NCI-H128 (cell line): ENCODE results near the gene SLC22A4.

Source experiments
- DNase-seq: peaks from one replicate; lab custom pipeline; 2025; ENCODE audit not compliant: unreplicated experiment; lab: John Stamatoyannopoulos, UW

Gene SLC22A4

GRCh38 chr5:132273631-132274030 is 20.6 kb upstream of the SLC22A4 start:
- DNase-seq, result no peak

GRCh38 chr5:132274050-132274792 is 20.0 kb upstream of the SLC22A4 start:
- no peak for DNase-seq

- DNase-seq, result no peak
Observed at GRCh38 chr5:132275367-132276220, 18.6 kb upstream of the SLC22A4 start.

GRCh38 chr5:132277256-132277655 is 16.9 kb upstream of the SLC22A4 start:
- no peak for DNase-seq

GRCh38 chr5:132277971-132278853 is 16.0 kb upstream of the SLC22A4 start:
- DNase-seq, result no peak

- DNase-seq, result no peak
Observed at GRCh38 chr5:132279801-132280200, 14.4 kb upstream of the SLC22A4 start.

- no peak for DNase-seq
Observed at GRCh38 chr5:132280371-132281240, 13.6 kb upstream of the SLC22A4 start.

GRCh38 chr5:132281856-132282614 is 12.2 kb upstream of the SLC22A4 start:
- no peak for DNase-seq

- DNase-seq, result no peak
Observed at GRCh38 chr5:132283423-132284043, 10.7 kb upstream of the SLC22A4 start.

GRCh38 chr5:132289097-132289496 is 5.1 kb upstream of the SLC22A4 start:
- DNase-seq, result no peak

GRCh38 chr5:132291026-132291425 is 3.2 kb upstream of the SLC22A4 start:
- no peak for DNase-seq

- DNase-seq, result peak; percentile 62
Observed at GRCh38 chr5:132293066-132293991, 865 bp upstream of the SLC22A4 start.

GRCh38 chr5:132294728-132295504 is 722 bp downstream of the SLC22A4 start:
- no peak for DNase-seq

- DNase-seq, result no peak
Observed at GRCh38 chr5:132295505-132296411, 1.6 kb downstream of the SLC22A4 start.

- DNase-seq, result no peak
Observed at GRCh38 chr5:132296412-132297016, 2.3 kb downstream of the SLC22A4 start.
